Natural killer cell (primary cell): ENCODE measurements around the gene PLPP4. TPM values are rescaled to one million over a fixed set of nuclear protein-coding genes. Genes with fewer than 3 reads are reported as not detected.

Source experiments
- ATAC-seq, 3 donors: fragments of 150-1000 bp in 2 of 3; fragments of 200-7000 bp in 1 of 3; cut with Tn5 transposase; 1 replicate in 1 of 3; 2 replicates in 2 of 3; pipeline ENCODE4 v1.10.0; 2021; ENCODE audit warnings: mild to moderate bottlenecking in 2 of 3, moderate library complexity in 2 of 3
- DNase-seq, 2 donors: peaks; one replicate each; pipeline versions ENCODE4 v3.0.0 to v3.0.0-alpha.2; 2013 to 2021; ENCODE audit warnings: mixed read lengths in 1 of 2
- H3K27ac ChIP-seq: one replicate; pipeline ENCODE4 v1.5.1; 2013; ENCODE audit warnings: mild to moderate bottlenecking, low read length
- H3K27me3 ChIP-seq: one replicate; pipeline ENCODE4 v1.6.1; 2013; ENCODE audit warnings: low read length; ENCODE audit not compliant: control insufficient read depth, insufficient read depth
- H3K36me3 ChIP-seq: one replicate; pipeline ENCODE4 v1.6.1; 2013; ENCODE audit warnings: low read length; ENCODE audit not compliant: control insufficient read depth, insufficient read depth
- H3K4me1 ChIP-seq: one replicate; pipeline ENCODE4 v1.6.1; 2013; ENCODE audit warnings: low read length; ENCODE audit not compliant: control insufficient read depth, insufficient read depth
- H3K4me3 ChIP-seq: one replicate; pipeline ENCODE4 v1.5.1; 2013; ENCODE audit warnings: low read length
- H3K9me3 ChIP-seq: one replicate; pipeline ENCODE4 v1.6.1; 2013; ENCODE audit warnings: low read length; ENCODE audit not compliant: control insufficient read depth, insufficient read depth
- H3K27ac Mint-ChIP-seq, 2 donors: one replicate each; pipeline ENCODE4 v1.8.0; 2022; ENCODE audit warnings: mild to moderate bottlenecking in 2 of 2, mixed read lengths in 2 of 2, moderate library complexity in 1 of 2
- H3K27me3 Mint-ChIP-seq, 2 donors: one replicate each; pipeline ENCODE4 v1.8.0; 2022; ENCODE audit warnings: low read depth in 2 of 2, mixed read lengths in 2 of 2
- H3K36me3 Mint-ChIP-seq: one replicate; pipeline ENCODE4 v1.8.0; 2022; ENCODE audit warnings: mixed read lengths
- H3K4me1 Mint-ChIP-seq, 2 donors: one replicate each; pipeline ENCODE4 v1.8.0; 2022; ENCODE audit warnings: mixed read lengths in 2 of 2
- H3K4me3 Mint-ChIP-seq: one replicate; pipeline ENCODE4 v1.8.0; 2022; ENCODE audit warnings: mild to moderate bottlenecking, moderate library complexity, mixed read lengths
- H3K9me3 Mint-ChIP-seq, 2 donors: one replicate each; pipeline ENCODE4 v1.8.0; 2022; ENCODE audit warnings: mixed read lengths in 2 of 2
- WGBS: methylation state at CpG from one replicate; pipeline ENCODE4 v1.1.7; 2013; ENCODE audit warnings: missing lambda C conversion rate; ENCODE audit not compliant: insufficient coverage; 5-methylcytosine and 5-hydroxymethylcytosine counted together
- intact Hi-C: fragments of 100-400 bp; cut with micrococcal nuclease; formaldehyde crosslinking; loops from one replicate; pipeline ENCODE4 v1.14.2; 2022
- total RNA-seq, 4 donors: library from RNA; stranded (reverse); fragments of 120-200 nt in 1 of 4; gene quantifications; one replicate each; pipeline versions ENCODE4 v1.2.3 to v1.2.4, GENCODE V29; 2013 to 2022
- TF ChIP-seq, protein P1 (sequence below): fragments of 200-600 bp; IDR thresholded peaks from one replicate; pipeline ENCODE4 v1.8.0; 2022; ENCODE audit warnings: antibody characterized with exemption

Gene PLPP4
- total RNA-seq, 3 donors from 2014 or later (not counting 1 experiment from before 2014, with no cell fraction given), result not detected

GRCh38 chr10:120607710-120608703 is 151.0 kb downstream of the PLPP4 start:
- H3K27ac ChIP-seq, result no peak overlapping the region
- 87% methylated on average over 4 of the region's 5 CpGs for WGBS
- no peaks in the 10 kb centered on the region for H3K36me3 ChIP-seq
- H3K9me3 ChIP-seq, result no peaks in the 10 kb centered on the region
- H3K4me1 ChIP-seq, result no peaks in the 10 kb centered on the region
- ATAC-seq (no peak), DNase-seq (no peak)
- Mint-ChIP-seq H3K27ac (no peak overlapping the region), H3K9me3 (no peaks in the 10 kb centered on the region), H3K27me3 (peaks cover 10 to 26% of the 10 kb centered on the region in 2 donors), H3K4me3 (no peak overlapping the region), H3K4me1 (no peaks in the 10 kb centered on the region), H3K36me3 (no peaks in the 10 kb centered on the region)
- TF ChIP-seq, protein P1, sequence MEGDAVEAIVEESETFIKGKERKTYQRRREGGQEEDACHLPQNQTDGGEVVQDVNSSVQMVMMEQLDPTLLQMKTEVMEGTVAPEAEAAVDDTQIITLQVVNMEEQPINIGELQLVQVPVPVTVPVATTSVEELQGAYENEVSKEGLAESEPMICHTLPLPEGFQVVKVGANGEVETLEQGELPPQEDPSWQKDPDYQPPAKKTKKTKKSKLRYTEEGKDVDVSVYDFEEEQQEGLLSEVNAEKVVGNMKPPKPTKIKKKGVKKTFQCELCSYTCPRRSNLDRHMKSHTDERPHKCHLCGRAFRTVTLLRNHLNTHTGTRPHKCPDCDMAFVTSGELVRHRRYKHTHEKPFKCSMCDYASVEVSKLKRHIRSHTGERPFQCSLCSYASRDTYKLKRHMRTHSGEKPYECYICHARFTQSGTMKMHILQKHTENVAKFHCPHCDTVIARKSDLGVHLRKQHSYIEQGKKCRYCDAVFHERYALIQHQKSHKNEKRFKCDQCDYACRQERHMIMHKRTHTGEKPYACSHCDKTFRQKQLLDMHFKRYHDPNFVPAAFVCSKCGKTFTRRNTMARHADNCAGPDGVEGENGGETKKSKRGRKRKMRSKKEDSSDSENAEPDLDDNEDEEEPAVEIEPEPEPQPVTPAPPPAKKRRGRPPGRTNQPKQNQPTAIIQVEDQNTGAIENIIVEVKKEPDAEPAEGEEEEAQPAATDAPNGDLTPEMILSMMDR, result no peak
- H3K27me3 ChIP-seq, result no peaks in the 10 kb centered on the region
- intact Hi-C loops, result no loop called here
- H3K4me3 ChIP-seq, result no peak overlapping the region

GRCh38 chr10:120609006-120609405 is 152.0 kb downstream of the PLPP4 start:
- DNase-seq, result no peak
- ATAC-seq, result no peak
- Histone ChIP-seq H3K4me3 (no peak overlapping the region), H3K4me1 (no peaks in the 10 kb centered on the region), H3K9me3 (no peaks in the 10 kb centered on the region), H3K36me3 (no peaks in the 10 kb centered on the region), H3K27ac (no peak overlapping the region), H3K27me3 (no peaks in the 10 kb centered on the region)
- no peaks in the 10 kb centered on the region for H3K9me3 Mint-ChIP-seq
- no peaks in the 10 kb centered on the region for H3K36me3 Mint-ChIP-seq
- H3K4me3 Mint-ChIP-seq, result no peak overlapping the region
- H3K27me3 Mint-ChIP-seq, result peaks cover 8 to 31% of the 10 kb centered on the region in 2 donors
- TF ChIP-seq, protein P1, result no peak
- H3K27ac Mint-ChIP-seq, result no peak overlapping the region
- no peaks in the 10 kb centered on the region for H3K4me1 Mint-ChIP-seq
- intact Hi-C loops, result no loop called here
- WGBS, result 62% methylated on average over 4 of the region's 5 CpGs

- no peaks in the 10 kb centered on the region for H3K4me1 Mint-ChIP-seq
- H3K4me3 Mint-ChIP-seq, result no peak overlapping the region
- no peak overlapping the region for H3K27ac ChIP-seq
- H3K36me3 ChIP-seq, result no peaks in the 10 kb centered on the region
- no peaks in the 10 kb centered on the region for H3K27me3 ChIP-seq
- H3K4me1 ChIP-seq, result no peaks in the 10 kb centered on the region
- peaks cover 7% of the 10 kb centered on the region for H3K36me3 Mint-ChIP-seq
- H3K27me3 Mint-ChIP-seq, result peaks cover 11 to 37% of the 10 kb centered on the region in 2 donors
- DNase-seq, result no peak
- H3K4me3 ChIP-seq, result no peak overlapping the region
- TF ChIP-seq, protein P1, result no peak
- no peaks in the 10 kb centered on the region for H3K9me3 Mint-ChIP-seq
- intact Hi-C loops, result no loop called here
- no peak overlapping the region for H3K27ac Mint-ChIP-seq
- no peaks in the 10 kb centered on the region for H3K9me3 ChIP-seq
- no peak for ATAC-seq
Measured at GRCh38 chr10:120610791-120611190, 153.8 kb downstream of the PLPP4 start.
